K562 (cell line): ENCODE results near the gene NEURL2. TPM values are rescaled to one million over a fixed set of nuclear protein-coding genes. Genes with fewer than 3 reads are reported as not detected.

Experiments used
- ATF1 ChIP-seq, 2 experiments: fragments of 450-650 bp in 1 of 2; IDR thresholded peaks; 2 replicates each; pipeline ENCODE4 v1.6.1; 2016; ENCODE audit warnings: missing compliant biosample characterization in 1 of 2, missing genetic modification characterization in 1 of 2
- BMI1 ChIP-seq: fragments of 150-350 bp; IDR thresholded peaks from 2 replicates; pipeline ENCODE4 v1.6.1; 2014; ENCODE audit warnings: low read length
- CCAR2 ChIP-seq: fragments of 200-400 bp; formaldehyde crosslinking; IDR thresholded peaks from 2 replicates; pipeline ENCODE4 v1.6.1; 2017; ENCODE audit warnings: mild to moderate bottlenecking, low read depth, low read length
- E2F3 ChIP-seq: fragments of 250-450 bp; sonication (Bioruptor Pico); IDR thresholded peaks from 2 replicates; pipeline ENCODE4 v1.4.0; 2020; ENCODE audit warnings: mild to moderate bottlenecking
- ESRRB ChIP-seq: fragments of 250-450 bp; sonication (Bioruptor Pico); IDR thresholded peaks from 2 replicates; pipeline ENCODE4 v1.5.0; 2020; ENCODE audit warnings: mild to moderate bottlenecking, moderate library complexity, borderline replicate concordance
- FOXJ2 ChIP-seq: fragments of 200-800 bp; sonication (Bioruptor generic); IDR thresholded peaks from 2 replicates; pipeline ENCODE4 v1.6.1; 2016; ENCODE audit warnings: missing genetic modification characterization, missing compliant biosample characterization
- FOXK1 ChIP-seq: sonication (generic); formaldehyde crosslinking; IDR thresholded peaks from 2 replicates; pipeline ENCODE4 v1.8.0; 2022; ENCODE audit warnings: missing genetic modification reagents, mild to moderate bottlenecking, borderline replicate concordance
- KAT7 ChIP-seq: sonication (generic); formaldehyde crosslinking; IDR thresholded peaks from 2 replicates; pipeline ENCODE4 v1.8.0; 2022; ENCODE audit warnings: missing genetic modification reagents, mild to moderate bottlenecking, borderline replicate concordance
- LCOR ChIP-seq: sonication (generic); formaldehyde crosslinking; IDR thresholded peaks from 2 replicates; pipeline ENCODE4 v1.8.0; 2022; ENCODE audit warnings: mild to moderate bottlenecking, missing genetic modification reagents
- MCM5 ChIP-seq: fragments of 450-650 bp; IDR thresholded peaks from 2 replicates; pipeline ENCODE4 v1.6.1; 2016; ENCODE audit warnings: low read depth
- MED1 ChIP-seq: sonication (generic); formaldehyde crosslinking; IDR thresholded peaks from 2 replicates; pipeline ENCODE4 v1.8.1; 2023; ENCODE audit warnings: missing genetic modification reagents, borderline replicate concordance
- MTA3 ChIP-seq: fragments of 450-650 bp; formaldehyde crosslinking; IDR thresholded peaks from 2 replicates; pipeline ENCODE4 v1.6.1; 2017; ENCODE audit warnings: mild to moderate bottlenecking, borderline replicate concordance
- POLR2A ChIP-seq: fragments of 450-650 bp; conservative IDR thresholded peaks from 2 replicates; pipeline ENCODE4 v1.6.1; 2016
- POLR3A ChIP-seq: IDR thresholded peaks from 2 replicates; pipeline ENCODE4 v1.6.1; 2011; ENCODE audit warnings: borderline replicate concordance, mild to moderate bottlenecking, moderate library complexity; ENCODE audit not compliant: insufficient read length, insufficient read depth; ENCODE audit errors: extremely low read depth
- PRPF4 ChIP-seq: fragments of 200-400 bp; formaldehyde crosslinking; IDR thresholded peaks from one replicate; pipeline ENCODE4 v1.6.1; 2017; ENCODE audit warnings: low read length, low read depth, mild to moderate bottlenecking; ENCODE audit not compliant: insufficient read depth, poor library complexity, severe bottlenecking
- ZNF134 ChIP-seq: fragments of 250-450 bp; sonication (Bioruptor Pico); conservative IDR thresholded peaks from 2 replicates; pipeline ENCODE4 v1.4.0; 2020
- ZNF224 ChIP-seq: sonication (generic); formaldehyde crosslinking; IDR thresholded peaks from 2 replicates; pipeline ENCODE4 v1.8.0; 2022; ENCODE audit warnings: mild to moderate bottlenecking, missing genetic modification reagents
- ZNF589 ChIP-seq: fragments of 200-800 bp; sonication (Bioruptor generic); IDR thresholded peaks from 2 replicates; pipeline ENCODE4 v1.6.1; 2016; ENCODE audit warnings: low read depth, missing genetic modification characterization, missing compliant biosample characterization
- polyA plus RNA-seq, 8 experiments: library from polyadenylated mRNA; depleted of rRNA in 4 of 8; stranded (reverse) in 5 of 8; unstranded in 3 of 8; fragments of >200 nt; fragmentation: Nextera tagmentation in 2 of 8; fragmentation: Illumina TruSeq in 1 of 8; extraction: Ambion mirVana in 2 of 8; extraction: Trizol in 1 of 8; gene quantifications; 2 replicates each; pipeline versions ENCODE4 v1.2.1 to v1.2.3, GENCODE V29; 2011 to 2014; ENCODE audit warnings: inconsistent platforms in 1 of 8, missing spikeins in 1 of 8
- total RNA-seq, 7 experiments: library from RNA; depleted of rRNA in 6 of 7; stranded (reverse); fragments of >200 nt in 6 of 7; fragmentation: Illumina TruSeq in 2 of 7; extraction: Trizol in 2 of 7; gene quantifications; 2 replicates each; pipeline versions ENCODE4 v1.2.1 to v1.2.3, GENCODE V29; 2011 to 2021; ENCODE audit warnings: low replicate concordance in 1 of 7
- TF ChIP-seq, protein P1 (sequence below): sonication (generic); formaldehyde crosslinking; IDR thresholded peaks from 2 replicates; pipeline ENCODE4 v1.8.0; 2022; ENCODE audit warnings: mild to moderate bottlenecking, missing genetic modification reagents
- TF ChIP-seq, protein P2 (sequence below): sonication (generic); formaldehyde crosslinking; IDR thresholded peaks from 2 replicates; pipeline ENCODE4 v1.8.0; 2022; ENCODE audit warnings: mild to moderate bottlenecking, missing genetic modification reagents
- TF ChIP-seq, protein P3 (sequence below), 2 experiments: fragments of 450-650 bp in 1 of 2; sonication (generic) in 1 of 2; formaldehyde crosslinking in 1 of 2; IDR thresholded peaks in 1 of 2; conservative IDR thresholded peaks in 1 of 2; 2 replicates each; pipeline versions ENCODE4 v1.6.1 to v1.8.1; 2016 to 2023; ENCODE audit warnings: mild to moderate bottlenecking in 2 of 2, moderate library complexity in 2 of 2, inconsistent platforms in 1 of 2, missing genetic modification reagents in 1 of 2

Gene NEURL2
- total and polyA plus RNA-seq, 9 of the 15 experiments (the other 6 are each of a cell fraction or from before 2014, with no cell fraction given) = 0.22 to 1.9 (median 0.50) TPM; not detected in 1

DNA sequence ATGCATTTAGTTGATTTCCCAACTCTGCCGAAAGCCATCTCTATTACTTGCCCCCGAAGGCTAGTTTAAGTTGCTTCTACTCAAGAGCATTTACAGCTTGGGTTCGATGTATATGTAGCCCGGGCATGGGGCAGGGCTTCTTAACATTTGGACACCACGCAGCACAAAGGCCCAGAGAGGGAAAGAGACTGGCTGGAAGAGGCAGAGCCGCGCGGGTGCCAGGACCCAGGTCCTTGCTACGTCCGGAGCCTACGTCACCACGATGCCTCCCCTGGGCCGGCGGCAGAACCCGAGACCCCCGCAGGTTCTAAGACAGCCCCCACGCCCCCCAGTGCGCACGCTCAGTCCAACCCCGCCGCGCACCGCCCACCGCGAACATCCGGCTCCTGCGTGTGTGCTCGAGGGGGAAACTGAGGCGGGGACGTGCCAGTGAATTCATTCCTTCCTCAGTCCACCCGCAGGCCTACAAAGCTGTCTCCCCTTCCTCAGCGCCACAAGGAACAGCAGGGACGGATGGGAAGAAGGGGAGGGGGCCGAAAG, 43.1 kb upstream of the NEURL2 start (continued):
- no peak for TF ChIP-seq POLR3A
- no peak for TF ChIP-seq MCM5
- TF ChIP-seq, protein P1, sequence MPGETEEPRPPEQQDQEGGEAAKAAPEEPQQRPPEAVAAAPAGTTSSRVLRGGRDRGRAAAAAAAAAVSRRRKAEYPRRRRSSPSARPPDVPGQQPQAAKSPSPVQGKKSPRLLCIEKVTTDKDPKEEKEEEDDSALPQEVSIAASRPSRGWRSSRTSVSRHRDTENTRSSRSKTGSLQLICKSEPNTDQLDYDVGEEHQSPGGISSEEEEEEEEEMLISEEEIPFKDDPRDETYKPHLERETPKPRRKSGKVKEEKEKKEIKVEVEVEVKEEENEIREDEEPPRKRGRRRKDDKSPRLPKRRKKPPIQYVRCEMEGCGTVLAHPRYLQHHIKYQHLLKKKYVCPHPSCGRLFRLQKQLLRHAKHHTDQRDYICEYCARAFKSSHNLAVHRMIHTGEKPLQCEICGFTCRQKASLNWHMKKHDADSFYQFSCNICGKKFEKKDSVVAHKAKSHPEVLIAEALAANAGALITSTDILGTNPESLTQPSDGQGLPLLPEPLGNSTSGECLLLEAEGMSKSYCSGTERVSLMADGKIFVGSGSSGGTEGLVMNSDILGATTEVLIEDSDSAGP (CRISPR knock-in tag) = 0 out of 2 replicates have a peak, but pooled peaks have one; percentile 51
- no peak for TF ChIP-seq PRPF4
- no peak for TF ChIP-seq CCAR2
- TF ChIP-seq ZNF589 (CRISPR knock-in tag) = no peak
- TF ChIP-seq ESRRB (CRISPR knock-in tag) = no peak
- peak; percentile 68; the same call in 1 of the 2 replicates for TF ChIP-seq FOXK1 (CRISPR knock-in tag)
- no peak for TF ChIP-seq MED1 (CRISPR knock-in tag)
- TF ChIP-seq ZNF224 (CRISPR knock-in tag) = 0 out of 2 replicates have a peak, but pooled peaks have one; percentile 5
- TF ChIP-seq ZNF134 (CRISPR knock-in tag) = no peak
- TF ChIP-seq MTA3 = no peak; the same call in 1 of the 2 replicates
- no peak for TF ChIP-seq BMI1
- no peak for TF ChIP-seq E2F3 (CRISPR knock-in tag)
- no peak for TF ChIP-seq POLR2A
- TF ChIP-seq, protein P2, sequence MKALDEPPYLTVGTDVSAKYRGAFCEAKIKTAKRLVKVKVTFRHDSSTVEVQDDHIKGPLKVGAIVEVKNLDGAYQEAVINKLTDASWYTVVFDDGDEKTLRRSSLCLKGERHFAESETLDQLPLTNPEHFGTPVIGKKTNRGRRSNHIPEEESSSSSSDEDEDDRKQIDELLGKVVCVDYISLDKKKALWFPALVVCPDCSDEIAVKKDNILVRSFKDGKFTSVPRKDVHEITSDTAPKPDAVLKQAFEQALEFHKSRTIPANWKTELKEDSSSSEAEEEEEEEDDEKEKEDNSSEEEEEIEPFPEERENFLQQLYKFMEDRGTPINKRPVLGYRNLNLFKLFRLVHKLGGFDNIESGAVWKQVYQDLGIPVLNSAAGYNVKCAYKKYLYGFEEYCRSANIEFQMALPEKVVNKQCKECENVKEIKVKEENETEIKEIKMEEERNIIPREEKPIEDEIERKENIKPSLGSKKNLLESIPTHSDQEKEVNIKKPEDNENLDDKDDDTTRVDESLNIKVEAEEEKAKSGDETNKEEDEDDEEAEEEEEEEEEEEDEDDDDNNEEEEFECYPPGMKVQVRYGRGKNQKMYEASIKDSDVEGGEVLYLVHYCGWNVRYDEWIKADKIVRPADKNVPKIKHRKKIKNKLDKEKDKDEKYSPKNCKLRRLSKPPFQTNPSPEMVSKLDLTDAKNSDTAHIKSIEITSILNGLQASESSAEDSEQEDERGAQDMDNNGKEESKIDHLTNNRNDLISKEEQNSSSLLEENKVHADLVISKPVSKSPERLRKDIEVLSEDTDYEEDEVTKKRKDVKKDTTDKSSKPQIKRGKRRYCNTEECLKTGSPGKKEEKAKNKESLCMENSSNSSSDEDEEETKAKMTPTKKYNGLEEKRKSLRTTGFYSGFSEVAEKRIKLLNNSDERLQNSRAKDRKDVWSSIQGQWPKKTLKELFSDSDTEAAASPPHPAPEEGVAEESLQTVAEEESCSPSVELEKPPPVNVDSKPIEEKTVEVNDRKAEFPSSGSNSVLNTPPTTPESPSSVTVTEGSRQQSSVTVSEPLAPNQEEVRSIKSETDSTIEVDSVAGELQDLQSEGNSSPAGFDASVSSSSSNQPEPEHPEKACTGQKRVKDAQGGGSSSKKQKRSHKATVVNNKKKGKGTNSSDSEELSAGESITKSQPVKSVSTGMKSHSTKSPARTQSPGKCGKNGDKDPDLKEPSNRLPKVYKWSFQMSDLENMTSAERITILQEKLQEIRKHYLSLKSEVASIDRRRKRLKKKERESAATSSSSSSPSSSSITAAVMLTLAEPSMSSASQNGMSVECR (CRISPR knock-in tag) = peak; percentile 64; the same call in 1 of the 2 replicates
- TF ChIP-seq LCOR = peak; percentile 86; the same call in 1 of the 2 replicates
- TF ChIP-seq KAT7 (CRISPR knock-in tag) = peak; percentile 76; the same call in 1 of the 2 replicates
- no peak for TF ChIP-seq ATF1 (CRISPR knock-in tag; IDR thresholded peaks at IDR 0.05)
- peak; percentile 89 for TF ChIP-seq ATF1 (tag; IDR thresholded peaks at IDR 0.05)
- TF ChIP-seq, protein P3, sequence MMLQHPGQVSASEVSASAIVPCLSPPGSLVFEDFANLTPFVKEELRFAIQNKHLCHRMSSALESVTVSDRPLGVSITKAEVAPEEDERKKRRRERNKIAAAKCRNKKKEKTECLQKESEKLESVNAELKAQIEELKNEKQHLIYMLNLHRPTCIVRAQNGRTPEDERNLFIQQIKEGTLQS (IDR thresholded peaks at IDR 0.05) = no peak
- TF ChIP-seq, protein P3 (CRISPR knock-in tag; conservative IDR thresholded peaks at IDR 0.05) = peak; percentile 25; the same call in 1 of the 2 replicates
- TF ChIP-seq FOXJ2 (tag) = 0 out of 2 replicates have a peak, but pooled peaks have one; percentile 25
